HepG2 (cell line): Measurements from ENCODE around the gene GFAP.

Source experiments
- AFF4 ChIP-seq: sonication (generic); formaldehyde crosslinking; IDR thresholded peaks from 2 replicates; pipeline ENCODE4 v1.4.0; 2020; ENCODE audit warnings: missing genetic modification reagents
- E2F2 ChIP-seq: sonication (generic); formaldehyde crosslinking; IDR thresholded peaks from 2 replicates; pipeline ENCODE4 v1.4.0; 2020; ENCODE audit warnings: missing genetic modification reagents, borderline replicate concordance
- KLF15 ChIP-seq: sonication (generic); formaldehyde crosslinking; IDR thresholded peaks from 2 replicates; pipeline ENCODE4 v1.8.1; 2023; ENCODE audit warnings: borderline replicate concordance, mild to moderate bottlenecking, inconsistent platforms, missing genetic modification reagents, mixed read lengths
- TBL1XR1 ChIP-seq: fragments of 150-350 bp; IDR thresholded peaks from 2 replicates; pipeline ENCODE4 v1.6.1; 2014; ENCODE audit warnings: borderline replicate concordance, low read length; ENCODE audit not compliant: partially characterized antibody
- ZBTB26 ChIP-seq: IDR thresholded peaks from 2 replicates; pipeline ENCODE4 v1.6.1; 2016; ENCODE audit warnings: missing compliant biosample characterization, missing genetic modification reagents, borderline replicate concordance
- ZHX1 ChIP-seq: sonication (generic); formaldehyde crosslinking; IDR thresholded peaks from 2 replicates; pipeline ENCODE4 v1.8.1; 2022; ENCODE audit warnings: low read depth, mild to moderate bottlenecking, missing genetic modification reagents
- ZNF263 ChIP-seq: sonication (generic); formaldehyde crosslinking; IDR thresholded peaks from 2 replicates; pipeline ENCODE4 v1.4.0; 2020; ENCODE audit warnings: missing genetic modification reagents
- ZNF652 ChIP-seq: IDR thresholded peaks from 2 replicates; pipeline ENCODE4 v1.6.1; 2016; ENCODE audit warnings: low read depth, borderline replicate concordance

- TF ChIP-seq AFF4 = no peak
- no peak for TF ChIP-seq ZNF263 (CRISPR knock-in tag)
- TF ChIP-seq ZBTB26 (CRISPR knock-in tag) = no peak
- no peak for TF ChIP-seq E2F2
- no peak for TF ChIP-seq KLF15
- TF ChIP-seq ZNF652 (CRISPR knock-in tag) = no peak
- no peak for TF ChIP-seq TBL1XR1
- no peak for TF ChIP-seq ZHX1 (CRISPR knock-in tag)
These were observed 18.8 kb upstream of the GFAP start for GRCh38 chr17:44933824-44934744.
